ENCODE results near the gene WBP11. TPM values are rescaled to one million over a fixed set of nuclear protein-coding genes. Genes with fewer than 3 reads are reported as not detected.

The WBP11 gene
- total RNA-seq, 4 donors from 2014 or later: 16.0 to 21.4 (median 18.2) TPM

- Histone ChIP-seq H3K27ac (no peak overlapping the region), H3K27me3 (no peaks in the 10 kb centered on the region), H3K4me1 (peaks cover 0 to 13% (median 5%) of the 10 kb centered on the region in 3 donors), H3K4me3 (no peak overlapping the region), H3K36me3 (peaks cover 0 to 28% (median 2%) of the 10 kb centered on the region in 3 donors), H3K9me3 (no peaks in the 10 kb centered on the region)
- DNase-seq: no peak
- WGBS, 2 donors: 60 to 80% methylated on average over 2 of the region's 2 CpGs
- intact Hi-C loops (cut with DNase I): no loop called here
- TF ChIP-seq POLR2A (IDR thresholded peaks at IDR 0.05): no peak
- TF ChIP-seq CTCF (IDR thresholded peaks at IDR 0.05): no peak
Observed at GRCh38 chr12:14781563-14781962, 21.7 kb downstream of the WBP11 start.

GRCh38 chr12:14780859-14781258, 22.4 kb downstream of the WBP11 start:
- Histone ChIP-seq H3K9me3 (no peaks in the 10 kb centered on the region), H3K27me3 (no peaks in the 10 kb centered on the region), H3K4me1 (peaks cover 4 to 20% (median 5%) of the 10 kb centered on the region in 3 donors), H3K4me3 (no peak overlapping the region), H3K27ac (no peak overlapping the region), H3K36me3 (peaks cover 0 to 21% (median 0%) of the 10 kb centered on the region in 3 donors)
- intact Hi-C loops (cut with DNase I): no loop called here
- no peak for DNase-seq
- 76 to 77% methylated on average over 3 of the region's 3 CpGs for WGBS, 2 donors
- no peak for TF ChIP-seq POLR2A (IDR thresholded peaks at IDR 0.05)
- TF ChIP-seq CTCF (IDR thresholded peaks at IDR 0.05): no peak

- 87 to 93% methylated on average over 2 of the region's 2 CpGs for WGBS, 2 donors
- Histone ChIP-seq H3K9me3 (no peaks in the 10 kb centered on the region), H3K4me1 (peaks cover 4 to 30% (median 5%) of the 10 kb centered on the region in 3 donors), H3K36me3 (peaks cover 0 to 11% (median 0%) of the 10 kb centered on the region in 3 donors), H3K27ac (no peak overlapping the region), H3K4me3 (no peak overlapping the region), H3K27me3 (no peaks in the 10 kb centered on the region)
- TF ChIP-seq POLR2A (IDR thresholded peaks at IDR 0.05): no peak
- TF ChIP-seq CTCF (IDR thresholded peaks at IDR 0.05): no peak
- no peak for DNase-seq
- intact Hi-C loops (cut with DNase I): no loop called here
Observed at GRCh38 chr12:14779834-14780233, 23.4 kb downstream of the WBP11 start.

GRCh38 chr12:14777271-14777670, 26.0 kb downstream of the WBP11 start:
- no peaks in the 10 kb centered on the region for H3K27me3 ChIP-seq
- WGBS, 2 donors: 27 to 41% methylated on average over 3 of the region's 3 CpGs
- no peak overlapping the region for H3K4me3 ChIP-seq
- no peak for TF ChIP-seq POLR2A (IDR thresholded peaks at IDR 0.05)
- no peak for TF ChIP-seq CTCF (IDR thresholded peaks at IDR 0.05)
- DNase-seq: no peak
- H3K4me1 ChIP-seq: peaks cover 4 to 40% (median 5%) of the 10 kb centered on the region in 3 donors
- intact Hi-C loops (cut with DNase I): no loop called here
- no peaks in the 10 kb centered on the region for H3K9me3 ChIP-seq
- no peaks in the 10 kb centered on the region for H3K36me3 ChIP-seq
- peak overlapping the region in 1 of 4 donors; percentile 14 for H3K27ac ChIP-seq

GRCh38 chr12:14776236-14776961, 26.9 kb downstream of the WBP11 start:
- DNase-seq: no peak
- 83 to 86% methylated on average over 5 of the region's 5 CpGs for WGBS, 2 donors
- peak overlapping the region in 2 of 4 donors; percentile 76 to 84 for H3K4me3 ChIP-seq

More at GRCh38 chr12:14776236-14776961, 26.9 kb downstream of the WBP11 start:
- Histone ChIP-seq H3K9me3 (no peaks in the 10 kb centered on the region), H3K27ac (peak overlapping the region; percentile 93 to 99 (median 98)), H3K36me3 (no peaks in the 10 kb centered on the region), H3K4me1 (peaks cover 4 to 48% (median 9%) of the 10 kb centered on the region in 3 donors), H3K27me3 (no peaks in the 10 kb centered on the region)
- TF ChIP-seq CTCF (IDR thresholded peaks at IDR 0.05) (peak in 3 of 6 experiments; percentile 12 to 35 (median 22)), POLR2A (IDR thresholded peaks at IDR 0.05) (no peak)
- intact Hi-C loops (cut with DNase I): no loop called here
